CD4-positive, alpha-beta T cell treated with Interleukin-6 for 4 hours (primary cell): ENCODE data around the gene ALPL.
A peak's percentile ranks its signal among the peaks of the same experiment; 100 is the strongest.

ENCODE experiments used
- DNase-seq: peaks from one replicate; pipeline ENCODE4 v3.0.0-alpha.2; 2020; ENCODE audit warnings: mixed read lengths

ALPL gene

GRCh38 chr1:21621761-21622436 lies 112.7 kb downstream of the ALPL start:
- DNase-seq: no peak

- peak; percentile 59 for DNase-seq
These were observed 113.5 kb downstream of the ALPL start for GRCh38 chr1:21622466-21623315.

DNA sequence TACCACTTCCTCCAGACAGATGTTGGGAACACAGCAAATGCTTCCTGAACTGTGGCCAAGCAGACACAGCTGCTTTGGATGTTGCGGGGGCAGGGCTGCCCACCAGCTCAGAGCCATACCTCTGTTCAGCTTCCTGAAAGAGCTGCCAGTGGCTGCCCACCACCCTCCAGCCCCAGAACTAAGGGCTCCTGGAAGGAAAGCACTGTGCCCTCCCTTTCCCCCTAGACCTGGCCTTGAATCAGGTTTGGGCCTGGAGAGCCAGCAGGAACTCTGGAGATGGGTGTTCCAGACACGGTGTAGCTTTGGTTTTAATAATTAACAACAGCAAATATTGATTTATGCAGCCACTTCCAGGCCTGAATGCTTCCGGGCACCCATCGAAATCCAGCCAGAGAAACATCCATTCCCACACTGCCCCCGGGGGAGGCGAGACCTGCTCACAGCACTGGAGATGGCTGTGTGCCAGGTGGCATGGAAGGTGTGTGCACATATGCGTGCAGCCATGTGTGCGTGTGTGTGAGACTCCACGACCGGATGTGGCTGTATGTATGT lies 114.3 kb downstream of the ALPL start:
- DNase-seq: no peak

- DNase-seq: no peak
These were observed 115.6 kb downstream of the ALPL start for GRCh38 chr1:21624571-21625389.

- DNase-seq: no peak
These were observed 116.4 kb downstream of the ALPL start for GRCh38 chr1:21625390-21626190.

- DNase-seq: no peak
These were observed 117.7 kb downstream of the ALPL start for GRCh38 chr1:21626921-21627339.
